Measurements from ENCODE around the gene MAF.

The MAF gene

GRCh38 chr16:79587296-79587695 is 13.2 kb downstream of the MAF start:
- DNase-seq, result no peak

GRCh38 chr16:79582789-79583188 is 17.7 kb downstream of the MAF start:
- DNase-seq, result no peak

- DNase-seq, result no peak
These were observed 19.9 kb downstream of the MAF start for GRCh38 chr16:79580453-79581191.

- DNase-seq, result no peak
These were observed 23.9 kb downstream of the MAF start for GRCh38 chr16:79576602-79577001.

DNA sequence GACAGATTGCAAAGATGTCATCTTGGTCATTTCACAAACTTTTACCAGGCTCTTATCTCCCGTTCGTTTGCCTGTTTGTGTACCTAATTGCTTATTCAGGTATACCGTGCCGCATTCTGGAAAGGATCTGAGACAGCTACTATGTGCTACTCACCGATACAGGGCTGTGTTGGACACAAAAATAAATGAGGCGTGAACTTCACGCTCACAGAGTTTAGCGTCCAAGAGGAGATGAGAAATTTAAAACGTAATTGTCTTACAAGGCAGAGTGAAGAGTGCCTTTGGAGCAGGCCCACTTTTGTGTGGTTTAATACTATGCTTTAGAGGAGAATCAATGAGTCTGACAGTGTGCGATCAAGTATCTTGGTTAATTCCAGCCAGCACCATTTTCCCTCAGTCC is 26.7 kb downstream of the MAF start:
- DNase-seq, result no peak

DNA sequence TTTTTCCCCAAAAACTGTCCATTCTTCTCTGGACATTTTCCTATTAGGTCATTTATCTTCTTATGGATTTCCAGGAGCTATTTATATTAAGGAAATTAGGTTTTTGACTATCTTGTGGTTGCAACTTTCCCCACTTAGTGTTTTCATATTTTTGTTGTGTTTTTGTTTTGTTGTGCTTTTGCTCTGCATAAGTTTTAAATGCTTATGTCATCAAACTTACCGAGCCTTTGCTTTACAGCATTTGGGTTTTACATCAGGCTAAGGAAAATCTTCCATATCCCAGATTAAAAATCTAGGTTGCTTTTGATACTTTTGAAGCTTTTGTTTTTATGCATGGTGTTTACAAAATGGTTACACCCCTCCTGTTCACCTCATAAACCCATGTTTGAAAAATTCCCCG is 27.5 kb downstream of the MAF start:
- DNase-seq, result no peak

GRCh38 chr16:79571903-79572535 is 28.5 kb downstream of the MAF start:
- no peak for DNase-seq

- no peak for DNase-seq
These were observed 29.3 kb downstream of the MAF start for GRCh38 chr16:79571065-79571902.

DNA sequence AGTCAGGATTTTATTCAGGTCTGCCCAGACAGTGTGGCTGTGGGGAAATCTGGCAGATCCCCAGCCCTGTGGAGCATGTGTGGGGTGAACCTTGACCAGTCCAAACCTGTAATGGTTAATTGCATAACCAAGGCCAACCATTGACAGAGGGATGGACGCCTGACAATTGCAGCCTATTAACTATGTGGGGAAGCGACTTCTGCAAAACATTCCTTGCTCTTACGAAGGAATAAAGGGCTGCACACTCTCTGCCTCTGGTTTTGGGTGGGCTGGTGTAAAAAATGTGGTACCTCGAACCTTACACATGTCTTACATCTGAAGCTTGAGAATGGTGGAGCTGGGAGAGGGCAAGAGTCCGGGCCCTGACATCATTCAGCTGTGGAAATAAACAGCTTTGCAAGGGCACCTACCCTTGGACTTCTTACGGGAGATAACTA is 35.8 kb downstream of the MAF start:
- DNase-seq, result no peak

GRCh38 chr16:79563921-79564320 is 36.6 kb downstream of the MAF start:
- DNase-seq, result no peak

DNA sequence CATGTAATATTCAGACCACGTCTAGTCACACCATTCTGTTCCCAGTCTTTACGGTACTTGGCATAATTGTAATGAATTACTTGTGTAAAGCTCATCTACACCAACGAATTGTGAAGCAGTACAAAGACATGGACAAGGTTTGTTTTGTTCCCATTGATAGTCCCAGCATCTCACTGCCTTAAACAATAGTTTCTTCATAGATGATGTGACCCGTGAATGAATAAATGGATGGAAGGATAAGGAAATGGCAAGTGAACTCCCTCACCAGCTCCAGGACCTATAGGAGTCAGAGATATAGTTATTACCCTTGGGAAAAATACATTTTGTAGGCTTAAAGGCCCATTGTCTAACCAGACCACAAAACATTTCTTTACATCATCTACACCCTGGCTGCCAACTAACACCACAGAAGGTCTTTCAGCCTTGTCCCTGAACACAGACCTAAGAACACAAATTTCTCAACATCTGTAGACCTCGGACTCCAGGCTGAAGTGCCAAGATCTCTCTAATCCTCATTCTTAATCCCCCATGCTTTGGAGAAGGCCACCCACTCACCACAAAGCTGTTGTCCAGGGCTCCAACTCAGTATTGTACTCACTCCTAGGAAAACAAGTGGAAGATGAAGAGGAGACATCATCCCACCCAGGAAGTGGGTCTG is 38.2 kb downstream of the MAF start:
- no peak for DNase-seq

DNA sequence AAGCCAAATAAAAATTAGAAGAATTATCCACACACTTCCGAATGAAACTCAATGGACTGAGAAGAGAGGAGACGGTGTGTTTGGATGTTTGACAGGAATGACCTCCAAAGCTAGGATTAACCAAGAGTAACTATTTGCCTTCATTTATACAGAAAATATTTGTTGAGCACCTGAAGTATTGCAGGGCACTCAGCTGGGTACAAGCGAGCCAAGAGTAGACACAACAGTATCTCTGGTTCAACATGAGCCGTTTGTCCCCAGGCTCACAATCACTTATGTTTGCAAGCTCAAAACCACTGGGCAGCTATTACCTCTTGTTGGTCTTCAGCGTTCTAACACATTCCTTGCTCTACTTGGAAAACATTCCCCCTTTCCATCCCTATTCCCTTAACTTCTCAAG is 38.8 kb downstream of the MAF start:
- no peak for DNase-seq

GRCh38 chr16:79560923-79561322 is 39.6 kb downstream of the MAF start:
- DNase-seq, result no peak

- DNase-seq, result no peak
These were observed 40.2 kb downstream of the MAF start for GRCh38 chr16:79560318-79560717.

DNA sequence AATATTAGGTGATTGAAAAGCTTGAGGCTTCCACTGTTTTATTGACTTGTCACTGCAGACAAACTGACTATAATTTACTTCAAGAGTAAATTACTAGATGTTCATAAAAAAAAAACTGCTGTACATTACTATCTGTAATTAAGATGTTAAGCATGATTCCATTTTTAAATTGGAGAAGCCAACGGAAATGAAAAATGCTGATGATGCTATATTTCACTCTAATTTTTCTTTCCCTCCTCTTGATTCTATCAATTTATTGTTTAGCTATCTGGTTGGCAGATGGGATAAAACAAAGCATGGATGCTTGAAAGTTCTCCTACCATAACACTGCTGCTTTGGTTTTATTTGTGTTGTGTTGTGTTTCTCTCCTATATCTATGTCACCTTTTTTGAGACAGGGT is 41.0 kb downstream of the MAF start:
- no peak for DNase-seq

DNA sequence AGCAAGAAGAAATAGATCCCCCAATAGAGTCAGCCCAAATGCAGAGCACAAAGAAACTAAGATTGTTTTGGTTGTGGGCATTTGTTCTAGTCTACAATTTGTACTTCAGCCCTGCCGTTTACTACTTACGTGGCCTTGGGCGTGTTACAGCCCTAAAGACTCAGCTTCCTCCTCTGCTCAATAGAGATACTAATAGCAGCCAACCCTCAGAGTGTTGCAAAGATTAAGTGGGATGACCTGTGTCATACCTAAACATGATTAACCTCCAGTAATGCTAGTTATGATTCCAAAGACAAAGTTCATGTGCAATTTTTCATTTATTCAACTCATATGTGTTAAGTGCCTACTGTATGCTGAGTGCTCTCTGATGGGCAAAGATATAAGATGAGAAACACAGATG is 43.1 kb downstream of the MAF start:
- DNase-seq, result no peak

- DNase-seq, result no peak
These were observed 45.6 kb downstream of the MAF start for GRCh38 chr16:79554912-79555311.

DNA sequence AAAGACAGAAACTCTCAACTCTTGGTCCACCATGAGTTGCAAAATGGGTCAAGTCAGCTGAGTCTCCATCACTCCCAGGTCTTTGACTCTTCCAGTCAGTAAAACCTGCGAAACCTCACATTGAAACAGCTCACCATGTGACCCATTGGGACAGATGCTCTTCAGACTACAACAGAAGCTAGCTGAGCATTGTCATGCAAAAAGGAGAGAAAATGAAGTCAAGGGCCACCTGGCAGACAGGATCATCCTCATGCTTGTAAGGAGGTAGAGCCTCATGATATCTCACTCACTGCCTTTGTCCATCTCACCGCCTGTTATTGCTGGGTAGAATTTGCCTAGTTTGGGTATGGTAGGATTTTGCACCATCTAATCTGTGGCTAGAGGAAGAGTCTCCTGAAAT is 50.2 kb downstream of the MAF start:
- no peak for DNase-seq

- DNase-seq, result no peak
These were observed 53.5 kb downstream of the MAF start for GRCh38 chr16:79547085-79547484.
